HG02884 (cell line): Measurements from ENCODE around the gene NKRF.
"Not testable (repeated sequence)": the region's sequence is repeated elsewhere in the genome, so short reads cannot be mapped to it uniquely, and the experiment has no call there.

Source experiments
- ATAC-seq: cut with Tn5 transposase; IDR thresholded peaks from one replicate; pipeline ENCODE4 v1.9.1; 2021; ENCODE audit warnings: mild to moderate bottlenecking, moderate library complexity; ENCODE audit not compliant: unreplicated experiment

Gene NKRF

GRCh38 chrX:119606280-119607017 lies at the start of gene NKRF:
TSS of gene NKRF (minus strand) at chrX:119606424.
- ATAC-seq = peak; percentile 84

DNA sequence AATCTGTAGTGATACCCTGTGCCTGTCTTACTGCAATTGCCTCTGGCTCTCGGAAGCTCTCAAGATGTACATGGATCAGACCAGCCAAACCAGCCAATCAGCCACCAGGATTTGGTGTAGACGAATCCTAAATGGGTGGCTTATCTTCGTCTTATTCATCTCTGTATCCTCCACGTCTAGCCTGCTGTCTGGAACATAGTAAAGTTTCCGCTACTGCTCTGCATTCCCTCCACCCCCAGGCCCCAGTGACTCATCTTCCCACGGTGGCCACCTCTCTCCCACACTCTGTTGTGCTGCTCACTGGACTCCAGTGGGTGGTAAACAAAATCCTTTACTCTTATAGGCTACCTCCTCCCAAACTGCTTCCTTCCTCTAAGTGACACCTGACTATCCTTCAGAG lies 48.9 kb upstream of the NKRF start:
- peak; percentile 50 for ATAC-seq

GRCh38 chrX:119654112-119654531 lies 47.9 kb upstream of the NKRF start:
- ATAC-seq = no peak

DNA sequence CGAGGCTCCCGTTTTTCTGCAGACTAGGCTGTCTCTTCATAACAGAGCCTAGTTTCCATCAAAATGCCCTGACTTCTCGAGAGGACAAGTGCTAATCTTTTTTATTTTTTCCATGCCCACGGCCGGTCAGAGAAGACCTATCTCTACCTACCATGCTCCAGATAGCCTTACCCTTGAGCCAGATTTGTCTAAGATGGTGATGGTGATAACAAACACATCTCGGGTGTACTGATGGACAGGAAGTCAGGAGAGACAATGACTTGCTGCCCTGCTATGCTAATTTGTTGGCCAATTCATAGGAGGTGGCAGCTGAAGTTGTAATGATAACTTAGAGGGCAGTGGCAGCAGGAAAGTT lies 42.2 kb upstream of the NKRF start:
- ATAC-seq = no peak

- peak; percentile 97 for ATAC-seq
Observed at GRCh38 chrX:119647552-119648420, 41.6 kb upstream of the NKRF start.

GRCh38 chrX:119647089-119647488 lies 40.9 kb upstream of the NKRF start:
- ATAC-seq = no peak

DNA sequence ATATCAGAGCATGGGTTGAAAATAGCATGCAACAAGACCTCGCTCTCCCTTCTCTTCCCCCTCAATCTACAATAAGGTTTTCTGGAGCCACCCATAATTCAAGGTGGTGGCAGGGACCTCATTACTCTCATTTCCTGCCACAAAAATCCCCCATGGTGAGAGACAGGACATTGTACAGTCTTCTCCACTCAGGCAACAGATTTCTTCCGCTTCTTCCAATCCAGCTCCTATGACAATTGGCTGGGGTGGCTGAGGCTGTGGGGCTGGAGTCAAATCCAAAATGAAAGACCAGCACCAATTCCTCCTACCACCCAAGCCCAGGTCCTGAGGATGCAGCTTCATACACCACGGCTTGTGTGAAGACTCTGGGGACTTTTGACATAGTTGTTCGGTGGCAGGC lies 40.3 kb upstream of the NKRF start:
- ATAC-seq = no peak

DNA sequence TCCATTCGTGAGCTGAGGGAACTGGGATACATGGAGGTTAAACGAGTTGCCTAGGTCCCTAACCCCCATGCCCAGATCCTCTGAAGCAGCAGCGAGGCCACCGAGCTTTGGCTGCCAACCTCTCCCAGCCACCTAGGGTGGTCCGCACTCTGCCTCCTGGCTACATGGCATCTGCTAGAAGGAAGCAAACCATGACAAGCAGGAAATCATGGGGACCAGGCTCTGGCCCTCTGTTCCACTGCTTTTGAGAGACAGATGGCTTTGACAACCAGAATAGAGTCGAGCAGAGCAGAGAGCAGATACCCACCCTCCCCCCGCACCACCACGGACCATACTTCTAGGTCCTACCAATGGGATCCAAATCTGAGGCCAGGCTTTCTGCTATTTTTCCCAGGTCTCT lies 37.5 kb upstream of the NKRF start:
- ATAC-seq = no peak

DNA sequence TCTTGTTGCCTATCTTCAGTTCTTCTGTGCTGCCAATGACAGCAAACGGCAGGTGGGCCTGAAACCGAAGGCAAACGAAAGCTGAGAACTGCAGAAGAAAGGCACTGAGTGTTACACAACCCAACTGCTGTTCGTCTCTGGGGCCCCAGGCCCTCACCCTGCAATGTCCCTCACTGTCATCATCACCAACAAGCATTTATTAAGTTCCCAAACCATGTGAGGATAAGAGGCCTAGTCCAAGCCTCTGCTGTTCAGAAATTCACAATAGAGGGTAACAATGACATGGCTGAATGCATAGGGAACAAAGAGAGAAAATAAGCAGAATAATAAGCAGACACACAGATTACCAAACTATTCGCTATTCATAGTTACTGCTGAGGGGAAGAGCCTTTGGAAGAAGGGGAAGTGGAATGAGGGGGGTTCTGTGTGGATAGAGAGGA lies 34.5 kb upstream of the NKRF start:
- ATAC-seq = no peak

DNA sequence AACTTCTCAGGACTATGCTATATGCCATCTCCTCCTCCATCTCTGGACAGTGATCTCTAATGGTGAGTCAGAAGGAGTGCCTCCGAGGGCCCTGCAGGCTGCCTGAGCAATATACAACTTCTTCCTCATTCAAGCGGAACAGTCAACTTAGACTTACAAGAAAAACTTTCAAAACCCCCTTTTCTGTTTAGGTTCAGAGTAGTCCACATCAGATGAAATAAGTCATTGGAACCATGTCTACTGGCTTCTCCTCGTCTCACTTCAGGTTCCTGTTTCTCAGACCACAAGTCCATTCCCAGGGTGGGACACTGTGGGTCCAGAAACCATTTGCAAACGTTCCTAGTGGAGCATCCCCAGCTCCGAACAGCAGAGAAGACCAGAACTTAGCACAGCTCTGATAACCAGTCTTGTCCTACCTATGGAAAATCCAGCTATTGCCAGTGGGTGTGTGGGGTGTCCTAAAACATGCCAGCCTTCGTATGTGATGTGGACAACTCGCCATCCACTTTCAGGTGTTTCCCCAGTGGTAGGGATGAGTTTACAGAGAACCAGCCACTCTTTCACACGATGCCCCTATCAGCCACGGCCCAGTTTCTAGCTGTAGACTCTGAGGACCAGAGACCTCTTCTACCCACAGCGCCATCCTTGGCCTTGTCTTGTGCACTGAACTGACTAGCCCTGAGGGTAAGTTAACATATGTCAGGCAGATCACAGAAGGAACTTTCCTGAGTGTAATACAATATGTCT lies 32.7 kb upstream of the NKRF start:
- peak; percentile 86 for ATAC-seq

DNA sequence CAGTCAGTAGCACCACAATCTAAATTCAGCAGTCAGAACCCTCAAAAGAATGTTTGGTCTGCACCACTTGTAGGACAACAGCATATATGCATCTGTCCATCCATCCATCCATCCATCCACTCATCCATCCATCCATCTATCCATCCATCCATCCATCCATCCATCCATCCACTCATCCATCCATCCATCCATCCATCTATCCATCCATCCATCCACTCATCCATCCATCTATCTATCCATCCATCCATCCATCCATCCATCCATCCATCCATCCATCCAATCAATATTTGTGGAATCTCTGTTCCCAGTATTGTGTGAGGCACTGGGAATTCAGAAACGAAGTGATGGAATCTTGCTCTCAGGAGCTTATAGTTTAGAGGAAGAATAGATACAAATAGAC lies 31.2 kb upstream of the NKRF start:
- not testable (repeated sequence) for ATAC-seq

DNA sequence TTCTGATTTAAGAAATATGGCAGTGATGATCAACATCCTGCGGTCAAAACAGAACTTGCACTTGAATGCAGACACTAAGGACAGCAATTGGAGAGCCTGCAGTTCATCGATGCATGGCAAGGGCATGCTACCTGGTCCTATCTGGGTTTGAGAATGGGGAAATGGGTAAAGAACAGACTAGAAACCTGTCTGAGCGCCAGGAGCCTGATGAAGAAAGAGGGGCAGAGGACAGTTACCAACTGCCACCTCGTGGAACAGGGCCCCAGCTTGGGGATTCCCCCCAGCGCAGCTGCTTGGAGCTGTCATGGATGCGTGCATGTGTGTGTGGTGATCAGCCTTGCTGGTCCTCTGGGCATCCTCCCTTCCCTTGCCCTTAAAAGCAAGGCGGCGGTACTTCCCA lies 30.2 kb upstream of the NKRF start:
- no peak for ATAC-seq

GRCh38 chrX:119635799-119636198 lies 29.6 kb upstream of the NKRF start:
- ATAC-seq = no peak

DNA sequence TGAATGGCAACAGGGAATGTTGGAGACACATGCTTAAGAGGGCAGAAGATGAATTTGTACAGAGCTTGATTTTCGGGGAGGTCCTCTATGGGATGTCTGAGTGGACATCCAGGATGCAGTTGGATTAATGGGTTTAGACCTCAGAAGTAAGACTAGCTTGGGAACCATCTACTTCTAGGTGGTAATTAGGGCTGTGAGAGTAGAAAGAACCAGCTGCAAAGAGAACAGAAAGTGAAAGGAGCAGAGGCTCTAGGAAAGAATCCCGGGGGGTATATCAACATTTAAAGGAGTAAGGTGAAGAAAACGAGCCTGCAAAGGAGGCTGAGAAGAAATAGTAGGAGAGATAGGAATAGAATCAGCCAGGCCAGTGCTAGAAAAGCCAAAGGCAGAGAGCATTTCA lies 29.0 kb upstream of the NKRF start:
- no peak for ATAC-seq

- ATAC-seq = no peak
Observed at GRCh38 chrX:119625843-119626242, 19.6 kb upstream of the NKRF start.

- ATAC-seq = no peak
Observed at GRCh38 chrX:119624951-119625668, 18.9 kb upstream of the NKRF start.

- no peak for ATAC-seq
Observed at GRCh38 chrX:119624417-119624816, 18.2 kb upstream of the NKRF start.

GRCh38 chrX:119622356-119623232 lies 16.4 kb upstream of the NKRF start:
- ATAC-seq = no peak

- no peak for ATAC-seq
Observed at GRCh38 chrX:119618439-119618838, 12.2 kb upstream of the NKRF start.
